ENCODE measurements around the gene NKX6-2. TPM values are rescaled to one million over a fixed set of nuclear protein-coding genes. Genes with fewer than 3 reads are reported as not detected.

The NKX6-2 gene
- total and polyA plus RNA-seq, 11 donors: 0.03 to 0.27 TPM; not detected in 9

DNA sequence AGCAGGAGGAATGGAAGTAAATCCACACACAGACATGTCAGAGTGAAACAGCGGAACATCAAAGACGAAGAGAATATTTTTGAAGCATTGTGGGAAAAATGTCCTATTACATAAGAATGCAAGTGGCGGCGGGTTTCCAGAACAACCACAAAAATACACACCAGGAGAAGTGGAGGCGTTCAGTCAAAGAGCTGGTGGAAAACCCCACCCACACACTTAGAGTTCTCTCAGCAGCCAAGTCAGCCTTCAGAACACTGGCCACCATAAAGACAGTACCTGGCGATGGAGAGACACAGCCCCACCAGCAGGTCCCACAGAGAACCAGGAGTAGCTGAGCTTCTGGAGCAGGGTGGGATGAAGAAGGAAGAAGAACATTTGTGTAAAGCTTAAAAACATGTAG is 23.7 kb downstream of the NKX6-2 start:
- intact Hi-C loops (cut with DNase I): no loop called here
- DNase-seq (no peak), ATAC-seq (no peak)
- H3K4me3 ChIP-seq: no peak overlapping the region
- H3K9me3 ChIP-seq: no peaks in the 10 kb centered on the region
- H3K4me1 ChIP-seq: no peaks in the 10 kb centered on the region
- H3K36me3 ChIP-seq: peaks cover 0 to 48% (median 18%) of the 10 kb centered on the region in 9 donors
- 86 to 99% (median 91%) methylated on average over 6 of the region's 6 CpGs for WGBS, 4 donors
- H3K27ac ChIP-seq: no peak overlapping the region
- TF ChIP-seq POLR2A (IDR thresholded peaks at IDR 0.05): no peak
- TF ChIP-seq, protein P1, sequence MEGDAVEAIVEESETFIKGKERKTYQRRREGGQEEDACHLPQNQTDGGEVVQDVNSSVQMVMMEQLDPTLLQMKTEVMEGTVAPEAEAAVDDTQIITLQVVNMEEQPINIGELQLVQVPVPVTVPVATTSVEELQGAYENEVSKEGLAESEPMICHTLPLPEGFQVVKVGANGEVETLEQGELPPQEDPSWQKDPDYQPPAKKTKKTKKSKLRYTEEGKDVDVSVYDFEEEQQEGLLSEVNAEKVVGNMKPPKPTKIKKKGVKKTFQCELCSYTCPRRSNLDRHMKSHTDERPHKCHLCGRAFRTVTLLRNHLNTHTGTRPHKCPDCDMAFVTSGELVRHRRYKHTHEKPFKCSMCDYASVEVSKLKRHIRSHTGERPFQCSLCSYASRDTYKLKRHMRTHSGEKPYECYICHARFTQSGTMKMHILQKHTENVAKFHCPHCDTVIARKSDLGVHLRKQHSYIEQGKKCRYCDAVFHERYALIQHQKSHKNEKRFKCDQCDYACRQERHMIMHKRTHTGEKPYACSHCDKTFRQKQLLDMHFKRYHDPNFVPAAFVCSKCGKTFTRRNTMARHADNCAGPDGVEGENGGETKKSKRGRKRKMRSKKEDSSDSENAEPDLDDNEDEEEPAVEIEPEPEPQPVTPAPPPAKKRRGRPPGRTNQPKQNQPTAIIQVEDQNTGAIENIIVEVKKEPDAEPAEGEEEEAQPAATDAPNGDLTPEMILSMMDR (IDR thresholded peaks at IDR 0.05): no peak
- no peaks in the 10 kb centered on the region for H3K27me3 ChIP-seq

DNA sequence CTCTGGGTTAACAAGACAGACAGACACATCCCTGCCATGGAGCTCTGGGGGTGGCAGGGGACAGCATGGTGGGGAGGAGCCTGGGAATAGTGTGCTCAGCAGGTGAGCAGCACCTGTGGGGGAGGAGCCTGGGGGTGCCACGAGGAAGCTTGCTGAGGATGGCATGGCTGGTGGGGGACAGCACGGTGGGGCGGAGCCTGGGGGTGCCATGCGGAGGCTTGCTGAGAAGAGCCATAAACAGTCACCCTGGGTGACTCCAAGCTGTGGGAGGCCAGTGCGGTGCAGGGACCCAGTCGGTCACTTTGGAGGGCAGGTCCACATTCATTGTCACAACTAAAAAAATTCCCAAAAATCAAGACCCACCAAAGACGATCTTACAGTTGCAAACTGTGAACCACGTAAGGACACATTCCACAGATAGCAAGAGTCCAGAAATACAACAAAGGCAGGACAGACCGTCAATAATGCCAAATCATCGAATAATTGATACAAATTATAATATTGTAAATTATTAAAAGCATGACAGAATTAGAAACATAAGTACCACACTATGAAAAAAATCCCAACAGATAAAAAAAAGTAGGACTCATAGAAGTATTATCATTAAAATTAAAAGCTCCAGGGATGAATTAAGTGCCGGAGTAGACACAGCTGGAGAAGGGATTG is 24.4 kb downstream of the NKX6-2 start:
- Histone ChIP-seq H3K4me1 (no peaks in the 10 kb centered on the region), H3K27me3 (no peaks in the 10 kb centered on the region), H3K36me3 (peaks cover 0 to 54% (median 24%) of the 10 kb centered on the region in 9 donors), H3K9me3 (no peaks in the 10 kb centered on the region), H3K27ac (no peak overlapping the region), H3K4me3 (no peak overlapping the region)
- TF ChIP-seq, protein P1 (IDR thresholded peaks at IDR 0.05): no peak
- TF ChIP-seq POLR2A (IDR thresholded peaks at IDR 0.05): no peak
- intact Hi-C loops (cut with DNase I): no loop called here
- DNase-seq (no peak), ATAC-seq (no peak)
- 97 to 99% (median 97%) methylated on average over 11 of the region's 11 CpGs for WGBS, 4 donors

DNA sequence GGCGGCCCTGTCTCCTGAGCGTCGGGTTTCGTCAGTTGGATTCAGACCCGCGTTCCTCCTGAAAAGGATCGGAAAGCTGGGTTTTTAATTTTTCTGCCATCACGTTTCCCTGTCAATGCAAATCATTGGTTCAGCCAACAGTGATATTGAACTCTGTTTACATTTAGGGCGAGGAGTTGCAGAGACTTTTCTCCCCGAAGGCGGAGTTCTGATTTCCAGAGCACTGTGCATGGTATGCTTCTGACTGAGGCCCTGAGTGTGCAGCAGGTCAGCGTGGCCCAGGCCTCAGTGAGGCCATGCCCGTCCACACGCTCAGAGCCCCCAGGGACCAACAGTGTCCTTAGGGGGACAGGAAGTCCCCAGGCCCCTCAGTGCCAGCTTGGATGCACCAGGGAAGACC is 27.1 kb downstream of the NKX6-2 start:
- ATAC-seq (no peak), DNase-seq (no peak)
- Histone ChIP-seq H3K4me3 (no peak overlapping the region), H3K27ac (no peak overlapping the region), H3K36me3 (peaks cover 0 to 74% (median 30%) of the 10 kb centered on the region in 9 donors), H3K4me1 (no peaks in the 10 kb centered on the region), H3K27me3 (no peaks in the 10 kb centered on the region), H3K9me3 (no peaks in the 10 kb centered on the region)
- TF ChIP-seq, protein P1 (IDR thresholded peaks at IDR 0.05): no peak
- intact Hi-C loops (cut with DNase I): no loop called here
- 91 to 98% (median 96%) methylated on average over 14 of the region's 14 CpGs for WGBS, 4 donors

DNA sequence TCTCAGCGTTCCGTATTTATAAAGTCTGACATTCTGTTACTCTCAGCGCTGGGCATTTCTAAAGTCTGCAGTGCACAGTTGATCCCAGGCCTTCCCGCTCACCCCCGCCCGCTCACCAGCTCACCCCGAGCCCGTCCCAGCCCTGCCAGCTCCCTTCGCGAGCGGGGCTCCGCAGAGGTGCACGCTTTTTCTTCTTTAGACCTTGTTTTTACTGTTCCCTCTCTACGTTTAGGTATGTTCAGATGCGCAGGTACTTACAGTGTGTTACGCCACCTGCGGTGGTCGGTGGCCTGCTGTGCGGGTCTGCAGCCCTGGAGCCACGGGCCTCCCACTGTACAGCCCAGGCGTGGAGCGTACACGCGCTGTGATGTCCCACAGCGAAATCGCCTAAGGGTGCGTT is 28.8 kb downstream of the NKX6-2 start:
- TF ChIP-seq POLR2A (IDR thresholded peaks at IDR 0.05): no peak
- TF ChIP-seq, protein P1 (IDR thresholded peaks at IDR 0.05): no peak
- Histone ChIP-seq H3K27me3 (no peaks in the 10 kb centered on the region), H3K27ac (no peak overlapping the region), H3K36me3 (peaks cover 0 to 80% (median 41%) of the 10 kb centered on the region in 9 donors), H3K9me3 (no peaks in the 10 kb centered on the region), H3K4me3 (no peak overlapping the region), H3K4me1 (no peaks in the 10 kb centered on the region)
- ATAC-seq (no peak), DNase-seq (no peak)
- intact Hi-C loops (cut with DNase I): no loop called here
- WGBS, 4 donors: 96 to 98% (median 97%) methylated on average over 27 of the region's 27 CpGs
